MCF 10A (cell line): ENCODE data around the gene LRRC32. TPM values are rescaled to one million over a fixed set of nuclear protein-coding genes. Genes with fewer than 3 reads are reported as not detected.
"Not testable (repeated sequence)": the region's sequence is repeated elsewhere in the genome, so short reads cannot be mapped to it uniquely, and the experiment has no call there.

Experiments
- BruUV-seq: library from RNA; stranded (reverse); fragments of 400-500 nt; replicated peaks from 2 replicates; lab custom pipeline; 2021; lab: Mats Ljungman, UMichigan
- CTCF ChIA-PET: fragments of 300-600 bp; sonication (Branson Sonifier 250); formaldehyde crosslinking; extraction: SDS; loops from one replicate; lab custom pipeline; 2021; ENCODE audit warnings: antibody characterized with exemption, inconsistent platforms; lab: Yijun Ruan, JAX
- POLR2A ChIA-PET: fragments of 300-600, 350-650 bp; sonication (Branson Sonifier 250); formaldehyde crosslinking; extraction: SDS; loops from one replicate; lab custom pipeline; 2020; ENCODE audit warnings: antibody characterized with exemption, inconsistent platforms; lab: Yijun Ruan, JAX
- DNase-seq: peaks from one replicate; pipeline ENCODE4 v3.0.0-alpha.2; 2018; ENCODE audit not compliant: unreplicated experiment
- H3K27ac Mint-ChIP-seq: one replicate; pipeline ENCODE4 v1.8.0; 2022; ENCODE audit warnings: mild to moderate bottlenecking, low read depth, mixed read lengths; ENCODE audit not compliant: unreplicated experiment
- H3K27me3 Mint-ChIP-seq: one replicate; pipeline ENCODE4 v1.8.0; 2022; ENCODE audit warnings: mixed read lengths; ENCODE audit not compliant: insufficient read depth, unreplicated experiment
- H3K36me3 Mint-ChIP-seq: one replicate; pipeline ENCODE4 v1.8.0; 2022; ENCODE audit warnings: mild to moderate bottlenecking, moderate library complexity, mixed read lengths; ENCODE audit not compliant: insufficient read depth, unreplicated experiment
- H3K4me1 Mint-ChIP-seq: one replicate; pipeline ENCODE4 v1.8.0; 2022; ENCODE audit warnings: mixed read lengths; ENCODE audit not compliant: insufficient read depth, unreplicated experiment
- H3K4me3 Mint-ChIP-seq: one replicate; pipeline ENCODE4 v1.8.0; 2022; ENCODE audit warnings: mild to moderate bottlenecking, moderate library complexity, mixed read lengths; ENCODE audit not compliant: unreplicated experiment
- H3K9me3 Mint-ChIP-seq: one replicate; pipeline ENCODE4 v1.8.0; 2022; ENCODE audit warnings: mixed read lengths; ENCODE audit not compliant: unreplicated experiment
- CTCF ChIP-seq: fragments of 200-600 bp; IDR thresholded peaks from one replicate; pipeline ENCODE4 v1.8.0; 2022; ENCODE audit warnings: antibody characterized with exemption, mild to moderate bottlenecking; ENCODE audit not compliant: unreplicated experiment
- intact Hi-C: fragments of 100-400 bp; cut with micrococcal nuclease; formaldehyde crosslinking; loops from 2 replicates; pipeline ENCODE4 v1.14.1; 2022
- total RNA-seq: library from RNA; stranded (reverse); gene quantifications from 2 replicates; pipeline ENCODE4 v1.2.3, GENCODE V29; 2022

Gene LRRC32
- total RNA-seq, 1 experiment from 2014 or later, result not detected

DNA sequence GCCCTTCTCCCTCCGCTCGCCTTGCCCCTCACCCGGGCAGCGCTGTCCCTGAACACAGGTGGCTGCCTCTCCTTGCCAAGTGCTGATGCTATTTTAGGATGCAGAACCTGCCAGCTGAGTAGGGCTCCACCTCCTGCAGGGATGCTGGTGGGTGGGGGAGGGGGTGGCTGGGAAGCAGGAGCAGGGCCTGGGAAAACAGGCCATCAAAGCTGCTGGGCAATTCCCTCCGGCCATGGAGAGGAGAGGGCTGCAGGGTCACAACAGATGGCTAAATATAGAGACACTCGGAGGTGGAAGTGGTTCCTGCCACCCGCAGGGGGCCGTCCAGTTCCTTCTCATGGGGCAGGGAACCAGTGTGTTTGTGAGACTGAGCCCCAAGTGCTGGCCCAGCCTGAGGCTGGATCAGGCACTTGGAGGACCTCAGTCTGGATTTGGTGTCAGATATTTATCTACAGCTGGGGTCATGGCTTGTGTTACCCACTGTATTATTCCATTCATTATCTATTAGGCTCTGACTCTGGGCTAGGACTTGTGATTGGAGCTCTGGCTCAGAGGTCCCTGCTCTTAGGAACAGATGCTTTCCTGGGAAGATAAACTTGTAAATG, 59.6 kb downstream of the LRRC32 start:
- H3K27ac Mint-ChIP-seq, result no peak overlapping the region
- ChIA-PET CTCF (interaction anchor here (0.6 kb wide), 1 partner anchor 616 kb away, joined by 4 read pairs; no protein-coding TSS in a partner anchor), POLR2A (no interaction called here)
- no peaks in the 10 kb centered on the region for H3K4me1 Mint-ChIP-seq
- H3K9me3 Mint-ChIP-seq, result no peaks in the 10 kb centered on the region
- TF ChIP-seq CTCF, result no peak
- DNase-seq, result no peak
- no TSS peak for BruUV-seq
- intact Hi-C loops, result no loop called here
- no peaks in the 10 kb centered on the region for H3K36me3 Mint-ChIP-seq
- no peaks in the 10 kb centered on the region for H3K27me3 Mint-ChIP-seq
- H3K4me3 Mint-ChIP-seq, result no peak overlapping the region

DNA sequence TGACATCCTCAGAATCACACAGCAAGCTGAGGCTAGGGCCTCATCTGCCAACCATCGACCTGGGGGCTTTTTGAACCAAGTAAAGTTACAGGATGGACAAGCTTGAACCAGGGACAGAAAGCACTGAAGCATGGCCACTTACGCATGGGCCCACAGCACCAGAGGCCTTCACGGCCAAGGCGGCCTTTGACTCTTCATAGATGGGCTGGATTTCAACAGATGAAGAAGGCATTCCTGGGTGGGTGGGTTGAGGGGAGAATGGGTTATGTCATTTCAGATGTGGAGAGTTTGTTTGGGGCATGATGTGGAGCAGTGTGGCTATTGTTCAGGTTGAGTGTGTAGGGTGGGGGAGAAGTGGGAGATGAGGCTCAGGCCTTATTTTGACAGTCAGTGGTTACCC, 60.2 kb downstream of the LRRC32 start:
- H3K4me3 Mint-ChIP-seq, result no peak overlapping the region
- CTCF ChIA-PET, result no interaction called here
- DNase-seq, result no peak
- no peaks in the 10 kb centered on the region for H3K9me3 Mint-ChIP-seq
- H3K27ac Mint-ChIP-seq, result no peak overlapping the region
- BruUV-seq, result no TSS peak
- H3K4me1 Mint-ChIP-seq, result no peaks in the 10 kb centered on the region
- intact Hi-C loops, result no loop called here
- no peaks in the 10 kb centered on the region for H3K27me3 Mint-ChIP-seq
- TF ChIP-seq CTCF, result no peak
- POLR2A ChIA-PET, result no interaction called here
- H3K36me3 Mint-ChIP-seq, result no peaks in the 10 kb centered on the region

DNA sequence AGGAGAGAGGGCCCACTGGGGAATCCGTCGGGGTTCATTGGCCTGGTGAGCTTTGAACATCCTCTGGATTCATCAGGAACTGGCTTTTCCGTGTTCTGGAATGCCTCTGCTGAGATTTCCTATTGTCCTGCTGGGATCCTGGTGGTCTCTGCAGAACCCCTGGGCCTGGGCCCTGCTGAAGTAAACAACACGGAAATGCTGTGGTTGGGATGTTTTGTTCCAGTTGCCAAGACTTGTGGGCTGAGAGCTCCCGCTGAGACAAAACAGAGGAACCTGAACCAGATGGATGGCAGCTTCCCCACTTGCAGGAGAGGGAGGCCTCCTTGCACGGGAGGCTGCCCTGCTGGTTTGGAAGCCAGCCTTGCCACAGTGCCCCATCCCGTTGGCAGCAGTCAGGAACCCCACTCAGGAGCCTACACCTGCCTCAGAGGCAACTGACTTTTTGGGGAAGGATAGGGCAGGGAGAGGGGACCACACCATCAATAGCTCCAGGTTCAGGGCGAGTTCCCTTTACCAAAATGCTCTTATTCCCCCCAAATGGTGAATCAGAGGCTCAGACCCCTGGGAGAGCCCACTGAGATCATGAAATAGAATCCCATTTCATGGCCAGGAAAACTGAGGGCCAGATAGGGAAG, 60.7 kb downstream of the LRRC32 start:
- H3K27ac Mint-ChIP-seq, result no peak overlapping the region
- POLR2A ChIA-PET, result no interaction called here
- no peaks in the 10 kb centered on the region for H3K36me3 Mint-ChIP-seq

GRCh38 chr11:76608879-76609460, 61.6 kb downstream of the LRRC32 start:
- H3K36me3 Mint-ChIP-seq, CTCF ChIA-PET, BruUV-seq, POLR2A ChIA-PET, H3K27me3 Mint-ChIP-seq, H3K27ac Mint-ChIP-seq, H3K4me1 Mint-ChIP-seq, H3K4me3 Mint-ChIP-seq, DNase-seq, H3K9me3 Mint-ChIP-seq, intact Hi-C loops: not testable (repeated sequence)

More for the DNA sequence above, 60.7 kb downstream of the LRRC32 start:
- Mint-ChIP-seq H3K4me1 (no peaks in the 10 kb centered on the region), H3K4me3 (no peak overlapping the region), H3K27me3 (no peaks in the 10 kb centered on the region), H3K9me3 (no peaks in the 10 kb centered on the region)
- CTCF ChIA-PET, result no interaction called here
- intact Hi-C loops, result no loop called here
- no peak for TF ChIP-seq CTCF
- no TSS peak for BruUV-seq
- DNase-seq, result no peak

DNA sequence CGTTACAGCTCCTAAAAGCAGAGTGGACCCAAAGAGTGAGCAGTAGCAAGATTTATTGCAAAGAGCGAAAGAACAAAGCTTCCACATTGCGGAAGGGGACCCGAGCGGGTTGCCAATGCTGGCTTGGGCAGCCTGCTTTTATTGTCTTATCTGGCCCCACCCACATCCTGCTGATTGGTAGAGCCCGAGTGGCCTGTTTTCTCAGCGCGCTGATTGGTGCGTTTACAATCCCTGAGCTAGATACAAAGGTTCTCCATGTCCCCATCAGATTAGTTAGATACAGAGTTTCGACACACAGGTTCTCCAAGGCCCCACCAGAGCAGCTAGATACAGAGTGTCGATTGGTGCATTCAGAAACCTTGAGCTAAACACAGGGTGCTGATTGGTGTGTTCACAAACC, 62.3 kb downstream of the LRRC32 start:
- H3K27me3 Mint-ChIP-seq, POLR2A ChIA-PET, H3K4me1 Mint-ChIP-seq, H3K36me3 Mint-ChIP-seq, BruUV-seq, CTCF ChIA-PET, H3K27ac Mint-ChIP-seq, H3K9me3 Mint-ChIP-seq, intact Hi-C loops, DNase-seq, H3K4me3 Mint-ChIP-seq: not testable (repeated sequence)
